Gastrocnemius medialis (tissue), 4 donors: Measurements from ENCODE around the gene OR2T35. TPM values are rescaled to one million over a fixed set of nuclear protein-coding genes. Genes with fewer than 3 reads are reported as not detected.

Experiments
- total RNA-seq, 4 donors: library from RNA; depleted of rRNA; stranded (reverse); fragments of >200 nt; gene quantifications; one replicate each; pipeline versions ENCODE4 v1.1.0 to v1.2.3, GENCODE V29; 2016

OR2T35 gene
- total RNA-seq, 4 donors from 2014 or later, result not detected

Other genes starting within 250 kb of the OR2T35 start
- not detected for gene OR2T1, start 242.2 kb downstream of the OR2T35 start, total RNA-seq
- gene OR2T2, start 199.6 kb downstream of the OR2T35 start, total RNA-seq, result not detected
- gene OR2T3, start 171.9 kb downstream of the OR2T35 start, total RNA-seq, result not detected
- not detected for gene OR2T5, start 156.7 kb downstream of the OR2T35 start, total RNA-seq
- gene OR2G6, start 137.2 kb downstream of the OR2T35 start, total RNA-seq, result not detected
- not detected for gene OR2T29, start 82.5 kb downstream of the OR2T35 start, total RNA-seq
- gene OR2T34, start 70.5 kb downstream of the OR2T35 start, total RNA-seq, result not detected
- not detected for gene OR2T10, start 47.6 kb downstream of the OR2T35 start, total RNA-seq
- not detected for gene OR2T11, start 10.2 kb downstream of the OR2T35 start, total RNA-seq
- gene OR2T27, start 10.2 kb upstream of the OR2T35 start, total RNA-seq, result not detected
- not detected for gene OR14I1, start 57.5 kb upstream of the OR2T35 start, total RNA-seq
- 1 to 10 TPM in 1 of 4 donors, not detected in 3; 1.7 TPM for gene LYPD8, start 110.5 kb upstream of the OR2T35 start, total RNA-seq
- gene SH3BP5L, start 180.6 kb upstream of the OR2T35 start, total RNA-seq, result 10 to 100 TPM; 15.7 to 26.4 (median 22.8) TPM
- gene ZNF672, start 192.9 kb upstream of the OR2T35 start, total RNA-seq, result 10 to 100 TPM; 41.9 to 81.0 (median 59.0) TPM
- gene ZNF692, start 213.8 kb upstream of the OR2T35 start, total RNA-seq, result 10 to 100 TPM in 3 of 4 donors, 1 to 10 TPM in 1; 8.0 to 38.0 (median 13.9) TPM